IMR-90 (cell line): Measurements from ENCODE around the gene OTUD5. TPM values are rescaled to one million over a fixed set of nuclear protein-coding genes. Genes with fewer than 3 reads are reported as not detected.

Experiments
- ATAC-seq: fragments of 200-7000 bp; cut with Tn5 transposase; 2 replicates; pipeline ENCODE4 v1.9.1; 2020; ENCODE audit warnings: low read depth, mild to moderate bottlenecking, moderate library complexity
- BruUV-seq: library from RNA; stranded (reverse); fragments of 400-500 nt; replicated peaks from 2 replicates; lab custom pipeline; 2021; lab: Mats Ljungman, UMichigan
- CTCF ChIA-PET: fragments of 300-600 bp; formaldehyde crosslinking; extraction: SDS; loops from one replicate; lab custom pipeline; 2021; ENCODE audit warnings: antibody characterized with exemption; lab: Yijun Ruan, JAX
- POLR2A ChIA-PET: fragments of 300-600 bp; sonication (Branson Sonifier 250); formaldehyde crosslinking; loops from one replicate; lab custom pipeline; 2022; ENCODE audit warnings: antibody characterized with exemption; ENCODE audit not compliant: unreplicated experiment; lab: Charles Lee
- DNase-seq: peaks from one replicate; pipeline ENCODE4 v3.0.0; 2013
- H2AFZ ChIP-seq: replicated peaks from 2 replicates; pipeline ENCODE3; 2013; ENCODE audit warnings: low read length, mild to moderate bottlenecking; ENCODE audit not compliant: poor library complexity
- H2AK5ac ChIP-seq: 2 replicates; pipeline ENCODE4 v1.6.1; 2013; ENCODE audit warnings: low read depth, low read length, inconsistent platforms
- H2AK9ac ChIP-seq: replicated peaks from 2 replicates; pipeline ENCODE3; 2013; ENCODE audit warnings: mild to moderate bottlenecking, low read depth, low read length, moderate library complexity; ENCODE audit not compliant: poor library complexity
- H2BK120ac ChIP-seq: 2 replicates; pipeline ENCODE4 v1.6.1; 2013; ENCODE audit warnings: low read depth, low read length, inconsistent platforms
- H2BK15ac ChIP-seq: 3 replicates; pipeline ENCODE4 v1.6.1; 2013; ENCODE audit warnings: low read depth, low read length, inconsistent platforms
- H2BK20ac ChIP-seq: 2 replicates; pipeline ENCODE4 v1.6.1; 2013; ENCODE audit warnings: low read depth, mild to moderate bottlenecking, inconsistent platforms, low read length, moderate library complexity
- H2BK5ac ChIP-seq: 2 replicates; pipeline ENCODE4 v1.6.1; 2013; ENCODE audit warnings: mild to moderate bottlenecking, low read depth, low read length, inconsistent platforms; ENCODE audit not compliant: poor library complexity, severe bottlenecking
- H3K14ac ChIP-seq: replicated peaks from 2 replicates; pipeline ENCODE4 v1.6.1; 2013; ENCODE audit warnings: low read depth, low read length, inconsistent platforms
- H3K18ac ChIP-seq: 2 replicates; pipeline ENCODE4 v1.6.1; 2013; ENCODE audit warnings: low read depth, low read length, control low read depth
- H3K23ac ChIP-seq: 2 replicates; pipeline ENCODE4 v1.6.1; 2013; ENCODE audit warnings: low read depth, low read length, inconsistent platforms
- H3K27ac ChIP-seq: 2 replicates; pipeline ENCODE4 v1.5.1; 2013; ENCODE audit warnings: mild to moderate bottlenecking, control low read depth, low read length; ENCODE audit not compliant: insufficient read depth
- H3K27me3 ChIP-seq: 2 replicates; pipeline ENCODE4 v1.6.1; 2013; ENCODE audit warnings: low read length; ENCODE audit not compliant: control insufficient read depth, insufficient read depth
- H3K36me3 ChIP-seq: 2 replicates; pipeline ENCODE4 v1.6.1; 2013; ENCODE audit warnings: low read length, mixed read lengths; ENCODE audit not compliant: control insufficient read depth, insufficient read depth
- H3K4ac ChIP-seq: 2 replicates; pipeline ENCODE4 v1.6.1; 2013; ENCODE audit warnings: low read depth, low read length, inconsistent platforms
- H3K4me1 ChIP-seq: 2 replicates; pipeline ENCODE4 v1.6.1; 2013; ENCODE audit warnings: low read length, mixed read lengths; ENCODE audit not compliant: control insufficient read depth, insufficient read depth
- H3K4me2 ChIP-seq: 2 replicates; pipeline ENCODE4 v1.6.1; 2013; ENCODE audit warnings: low read depth, mild to moderate bottlenecking, control low read depth, low read length, moderate library complexity
- H3K4me3 ChIP-seq: 2 replicates; pipeline ENCODE4 v1.5.1; 2013; ENCODE audit warnings: low read depth, mild to moderate bottlenecking, control low read depth, low read length, moderate library complexity; ENCODE audit not compliant: insufficient read depth
- H3K56ac ChIP-seq: 2 replicates; pipeline ENCODE4 v1.6.1; 2013; ENCODE audit warnings: low read length, inconsistent platforms; ENCODE audit not compliant: insufficient read depth; ENCODE audit errors: extremely low read depth
- H3K79me1 ChIP-seq, 2 experiments: 2 replicates each; pipeline ENCODE4 v1.6.1; 2013; ENCODE audit warnings: low read length in 2 of 2, inconsistent platforms in 1 of 2, low read depth in 1 of 2
- H3K9ac ChIP-seq: 2 replicates; pipeline ENCODE4 v1.6.1; 2013; ENCODE audit warnings: low read depth, low read length, control low read depth
- H3K9me1 ChIP-seq: 2 replicates; pipeline ENCODE4 v1.6.1; 2013; ENCODE audit warnings: low read length, inconsistent platforms; ENCODE audit not compliant: insufficient read depth
- H3K9me3 ChIP-seq: 2 replicates; pipeline ENCODE4 v1.6.1; 2013; ENCODE audit warnings: low read length; ENCODE audit not compliant: control insufficient read depth, insufficient read depth
- H4K20me1 ChIP-seq: 2 replicates; pipeline ENCODE4 v1.6.1; 2013; ENCODE audit warnings: low read length, inconsistent platforms; ENCODE audit not compliant: insufficient read depth
- H4K5ac ChIP-seq: 2 replicates; pipeline ENCODE4 v1.6.1; 2013; ENCODE audit warnings: mild to moderate bottlenecking, low read depth, low read length, control low read depth
- H4K8ac ChIP-seq, 2 experiments: 2 replicates each; pipeline ENCODE4 v1.6.1; 2013; ENCODE audit warnings: low read depth in 2 of 2, low read length in 2 of 2, control low read depth in 1 of 2, inconsistent platforms in 1 of 2
- H4K91ac ChIP-seq: 2 replicates; pipeline ENCODE4 v1.6.1; 2013; ENCODE audit warnings: low read depth, low read length, inconsistent platforms; ENCODE audit not compliant: insufficient read depth
- BHLHE40 ChIP-seq: fragments of 150-350 bp; IDR thresholded peaks from 2 replicates; pipeline ENCODE4 v1.6.1; 2016; ENCODE audit warnings: mild to moderate bottlenecking, low read depth, low read length
- CEBPB ChIP-seq: IDR thresholded peaks from 2 replicates; pipeline ENCODE4 v1.6.1; 2012; ENCODE audit warnings: low read depth, low read length, improper control_type of control experiment
- POLR2A ChIP-seq: IDR thresholded peaks from 2 replicates; pipeline ENCODE4 v1.6.1; 2012; ENCODE audit warnings: mild to moderate bottlenecking, low read depth, low read length
- RAD21 ChIP-seq: IDR thresholded peaks from 2 replicates; pipeline ENCODE4 v1.6.1; 2012; ENCODE audit warnings: low read length, improper control_type of control experiment
- RCOR1 ChIP-seq: IDR thresholded peaks from 2 replicates; pipeline ENCODE4 v1.6.1; 2012; ENCODE audit warnings: mild to moderate bottlenecking, low read length, improper control_type of control experiment; ENCODE audit not compliant: insufficient replicate concordance
- WGBS, 2 experiments: methylation state at CpG; one replicate each; pipeline versions ENCODE4 v1.1.5 to v1.1.7; 2013; ENCODE audit warnings: missing lambda C conversion rate in 2 of 2; ENCODE audit not compliant: insufficient read length in 1 of 2; ENCODE audit errors: extremely low coverage in 2 of 2; 5-methylcytosine and 5-hydroxymethylcytosine counted together
- dilution Hi-C: fragments of 300-500 bp; cut with HindIII; formaldehyde crosslinking; loops from one replicate; pipeline ENCODE4 v1.14.3; 2018; ENCODE audit warnings: low sequenced_read_pairs; ENCODE audit not compliant: unreplicated experiment
- in situ Hi-C: fragments of 300-500 bp; cut with MboI; formaldehyde crosslinking; loops from 3 replicates; pipeline ENCODE4 v1.14.3; 2019; ENCODE audit warnings: low sequenced_read_pairs, inconsistent platforms, mixed read lengths
- intact Hi-C: fragments of 100-400 bp; cut with micrococcal nuclease; formaldehyde crosslinking; loops from 2 replicates; pipeline ENCODE4 v1.10.0; 2022
- polyA plus RNA-seq, 3 experiments: library from polyadenylated mRNA; depleted of rRNA; stranded (reverse); fragments of >200 nt; gene quantifications; 2 replicates each; pipeline ENCODE4 v1.2.3, GENCODE V29; 2012; ENCODE audit warnings: low replicate concordance in 1 of 3
- total RNA-seq: library from RNA; depleted of rRNA; stranded (reverse); fragments of >200 nt; gene quantifications from 2 replicates; pipeline ENCODE4 v1.2.3, GENCODE V29; 2012

OTUD5 gene
- total and polyA plus RNA-seq, 2 of the 4 experiments (the other 2 are of a cell fraction) = 30.6 to 50.4 TPM

GRCh38 chrX:48974574-48974973 lies 17.2 kb upstream of the OTUD5 start:
- 54 to 77% methylated on average over 1 to 2 of the region's 2 CpGs for WGBS, 2 experiments
- H3K27ac ChIP-seq = no peak overlapping the region
- intact Hi-C loops (no loop called here), dilution Hi-C loops (no loop called here), in situ Hi-C loops (loop anchor here (25.0 kb wide), 1 partner anchor 88 kb away; the partner anchor contains the start of genes CCDC120 and PRAF2)
- H3K14ac ChIP-seq = no peak overlapping the region
- H3K56ac ChIP-seq = no peak overlapping the region
- ChIA-PET CTCF (no interaction called here), POLR2A (no interaction called here)
- no peak overlapping the region for H2AK9ac ChIP-seq
- H3K9ac ChIP-seq = no peak overlapping the region
- TF ChIP-seq CEBPB = no peak
- no peak for TF ChIP-seq RAD21
- TF ChIP-seq RCOR1 = no peak
- TF ChIP-seq BHLHE40 = no peak
- TF ChIP-seq POLR2A = no peak
- H3K79me1 ChIP-seq = no peaks in the 10 kb centered on the region
- H3K9me1 ChIP-seq = no peaks in the 10 kb centered on the region
- H2AK5ac ChIP-seq = no peak overlapping the region
- no peak overlapping the region for H2BK15ac ChIP-seq
- H4K5ac ChIP-seq = no peak overlapping the region
- no peak overlapping the region for H2AFZ ChIP-seq
- no peak overlapping the region for H2BK5ac ChIP-seq
- no peak overlapping the region for H4K8ac ChIP-seq
- H3K4me2 ChIP-seq = no peak overlapping the region
- ATAC-seq (no peak), DNase-seq (no peak)
- peaks cover 11% of the 10 kb centered on the region for H3K36me3 ChIP-seq
- no peak overlapping the region for H2BK120ac ChIP-seq
- H3K4me1 ChIP-seq = 0 out of 2 replicates have a peak, but pooled peaks cover 2% of the 10 kb centered on the region
- H3K27me3 ChIP-seq = no peaks in the 10 kb centered on the region
- no TSS peak for BruUV-seq
- H3K9me3 ChIP-seq = no peaks in the 10 kb centered on the region
- H3K18ac ChIP-seq = no peak overlapping the region
- no peaks in the 10 kb centered on the region for H4K20me1 ChIP-seq
- no peak overlapping the region for H2BK20ac ChIP-seq
- H3K4ac ChIP-seq = no peak overlapping the region
- no peak overlapping the region for H3K23ac ChIP-seq
- no peak overlapping the region for H4K91ac ChIP-seq
- H3K4me3 ChIP-seq = no peak overlapping the region
